Keratinocyte (primary cell): ENCODE results near the gene ARFIP1. TPM values are rescaled to one million over a fixed set of nuclear protein-coding genes. Genes with fewer than 3 reads are reported as not detected.

Experiments
- DNase-seq: peaks from one replicate; pipeline ENCODE4 v3.0.0-alpha.2; 2011; ENCODE audit warnings: low read depth, missing footprints, low spot score
- FAIRE-seq: peaks from 2 replicates; lab custom pipeline; 2011; peaks lifted over from hg19 to GRCh38; lab: Jason Lieb, UNC
- H2AFZ ChIP-seq: 2 replicates; pipeline ENCODE4 v1.6.0; 2012; ENCODE audit warnings: low read length, control low read depth, inconsistent platforms; ENCODE audit not compliant: control insufficient read depth
- H3K27ac ChIP-seq: 2 replicates; pipeline ENCODE4 v1.5.1; 2011; ENCODE audit warnings: low read length; ENCODE audit not compliant: control insufficient read depth, insufficient read depth
- H3K27me3 ChIP-seq: 3 replicates; pipeline ENCODE4 v1.6.0; 2011; ENCODE audit warnings: low read length; ENCODE audit not compliant: control insufficient read depth, insufficient read depth; ENCODE audit errors: extremely low read depth
- H3K36me3 ChIP-seq, 2 experiments: 2 replicates in 1 of 2; 3 replicates in 1 of 2; pipeline ENCODE4 v1.5.1; 2011; ENCODE audit warnings: low read length in 2 of 2, mild to moderate bottlenecking in 1 of 2; ENCODE audit not compliant: control insufficient read depth in 2 of 2, insufficient read depth in 2 of 2; ENCODE audit errors: extremely low read depth in 1 of 2
- H3K4me1 ChIP-seq: 3 replicates; pipeline ENCODE4 v1.5.1; 2011; ENCODE audit warnings: low read length; ENCODE audit not compliant: control insufficient read depth, insufficient read depth; ENCODE audit errors: extremely low read depth
- H3K4me2 ChIP-seq: 3 replicates; pipeline ENCODE4 v1.6.0; 2011; ENCODE audit warnings: low read depth, low read length; ENCODE audit not compliant: control insufficient read depth, insufficient read depth; ENCODE audit errors: extremely low read depth
- H3K4me3 ChIP-seq, 3 experiments: fragments of 200-600 bp in 1 of 3; sonication (generic) in 1 of 3; 2 replicates in 2 of 3; 3 replicates in 1 of 3; pipeline ENCODE4 v1.5.1; 2011 to 2016; ENCODE audit warnings: low read length in 3 of 3, mild to moderate bottlenecking in 3 of 3, control low read depth in 2 of 3, inconsistent platforms in 1 of 3, low read depth in 1 of 3, mixed read lengths in 1 of 3, mixed run types in 1 of 3, moderate library complexity in 1 of 3; ENCODE audit not compliant: control insufficient read depth in 2 of 3, insufficient read depth in 2 of 3; ENCODE audit errors: extremely low read depth in 1 of 3
- H3K79me2 ChIP-seq: 2 replicates; pipeline ENCODE4 v1.6.0; 2012; ENCODE audit warnings: low read length; ENCODE audit not compliant: control insufficient read depth, insufficient read depth
- H3K9ac ChIP-seq: 3 replicates; pipeline ENCODE4 v1.6.0; 2011; ENCODE audit warnings: low read length; ENCODE audit not compliant: control insufficient read depth, insufficient read depth; ENCODE audit errors: extremely low read depth
- H3K9me1 ChIP-seq: 3 replicates; pipeline ENCODE4 v1.6.0; 2011; ENCODE audit warnings: low read length; ENCODE audit not compliant: control insufficient read depth, insufficient read depth; ENCODE audit errors: extremely low read depth
- H3K9me3 ChIP-seq: 2 replicates; pipeline ENCODE4 v1.5.1; 2012; ENCODE audit warnings: low read depth, low read length; ENCODE audit not compliant: control insufficient read depth
- H4K20me1 ChIP-seq: 3 replicates; pipeline ENCODE4 v1.6.0; 2011; ENCODE audit warnings: low read length; ENCODE audit not compliant: control insufficient read depth, insufficient read depth; ENCODE audit errors: extremely low read depth
- EZH2 ChIP-seq: IDR thresholded peaks from one replicate; pipeline ENCODE4 v1.6.1; 2012; ENCODE audit warnings: inconsistent platforms, mild to moderate bottlenecking, low read length, moderate library complexity
- dilution Hi-C: fragments of 300-500 bp; cut with MboI; formaldehyde crosslinking; loops from one replicate; pipeline ENCODE4 v1.7.0; 2020; ENCODE audit warnings: low sequenced_read_pairs; ENCODE audit not compliant: extremely low pct_ligation_motif_present
- polyA plus RNA-seq, 5 experiments: library from polyadenylated mRNA; depleted of rRNA in 3 of 5; stranded (reverse) in 3 of 5; stranded (forward) in 1 of 5; unstranded in 1 of 5; fragments of >200 nt; gene quantifications; 1 replicate in 1 of 5; 2 replicates in 3 of 5; 3 replicates in 1 of 5; pipeline versions ENCODE4 v1.2.1 to v1.2.3, GENCODE V29; 2011 to 2012; ENCODE audit warnings: missing spikeins in 2 of 5, low read depth in 1 of 5, low replicate concordance in 1 of 5
- TF ChIP-seq, protein P1 (sequence below), 3 experiments: IDR thresholded peaks in 1 of 3; conservative IDR thresholded peaks in 1 of 3; optimal IDR thresholded peaks in 1 of 3; 2 replicates in 2 of 3; 3 replicates in 1 of 3; pipeline versions ENCODE3 to v1.5.1; 2011; ENCODE audit warnings: low read length in 3 of 3, mild to moderate bottlenecking in 3 of 3, moderate library complexity in 2 of 3, control low read depth in 1 of 3, inconsistent platforms in 1 of 3; ENCODE audit not compliant: insufficient read depth in 2 of 3; ENCODE audit errors: extremely low read depth in 1 of 3

The ARFIP1 gene
- polyA plus RNA-seq, 1 donor (not counting 4 experiments of a cell fraction or from before 2014, with no cell fraction given): 44.4 TPM

DNA sequence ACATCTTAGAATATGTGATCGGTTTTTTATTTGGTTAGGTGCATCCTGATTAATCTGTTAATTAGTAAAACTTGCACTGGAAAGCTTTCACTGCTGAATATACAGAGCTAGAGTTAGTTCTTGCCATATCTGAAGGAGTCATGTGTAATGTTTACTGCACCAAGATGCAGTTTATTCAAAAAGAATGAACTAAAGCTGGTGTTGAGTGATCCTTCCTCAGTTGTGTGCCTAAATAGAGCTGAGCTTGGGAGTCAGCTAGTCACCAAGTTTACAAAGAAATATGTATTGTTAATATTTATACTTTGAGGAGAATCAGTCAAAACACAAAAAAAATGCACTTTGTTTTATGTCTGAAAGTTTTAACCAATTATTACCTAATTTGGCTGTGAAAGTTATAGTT, 102.2 kb downstream of the ARFIP1 start:
- Histone ChIP-seq H3K9me1 (no peaks in the 10 kb centered on the region), H3K4me1 (no peaks in the 10 kb centered on the region), H3K79me2 (no peaks in the 10 kb centered on the region), H3K4me2 (no peak overlapping the region), H3K4me3 (no peak overlapping the region), H3K27me3 (no peaks in the 10 kb centered on the region), H3K9me3 (no peaks in the 10 kb centered on the region), H2AFZ (no peak overlapping the region), H4K20me1 (no peaks in the 10 kb centered on the region), H3K36me3 (peaks cover 0 to 2% of the 10 kb centered on the region in 2 experiments), H3K27ac (no peak overlapping the region), H3K9ac (no peak overlapping the region)
- TF ChIP-seq, protein P1, sequence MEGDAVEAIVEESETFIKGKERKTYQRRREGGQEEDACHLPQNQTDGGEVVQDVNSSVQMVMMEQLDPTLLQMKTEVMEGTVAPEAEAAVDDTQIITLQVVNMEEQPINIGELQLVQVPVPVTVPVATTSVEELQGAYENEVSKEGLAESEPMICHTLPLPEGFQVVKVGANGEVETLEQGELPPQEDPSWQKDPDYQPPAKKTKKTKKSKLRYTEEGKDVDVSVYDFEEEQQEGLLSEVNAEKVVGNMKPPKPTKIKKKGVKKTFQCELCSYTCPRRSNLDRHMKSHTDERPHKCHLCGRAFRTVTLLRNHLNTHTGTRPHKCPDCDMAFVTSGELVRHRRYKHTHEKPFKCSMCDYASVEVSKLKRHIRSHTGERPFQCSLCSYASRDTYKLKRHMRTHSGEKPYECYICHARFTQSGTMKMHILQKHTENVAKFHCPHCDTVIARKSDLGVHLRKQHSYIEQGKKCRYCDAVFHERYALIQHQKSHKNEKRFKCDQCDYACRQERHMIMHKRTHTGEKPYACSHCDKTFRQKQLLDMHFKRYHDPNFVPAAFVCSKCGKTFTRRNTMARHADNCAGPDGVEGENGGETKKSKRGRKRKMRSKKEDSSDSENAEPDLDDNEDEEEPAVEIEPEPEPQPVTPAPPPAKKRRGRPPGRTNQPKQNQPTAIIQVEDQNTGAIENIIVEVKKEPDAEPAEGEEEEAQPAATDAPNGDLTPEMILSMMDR (optimal IDR thresholded peaks at IDR 0.05 in 1 of 3, IDR thresholded peaks at IDR 0.05 in 1 of 3, conservative IDR thresholded peaks at IDR 0.05 in 1 of 3; ENCODE audit: extremely low read depth in 1 of 3, insufficient read depth in 2 of 3, low read length in 3 of 3): no peak
- TF ChIP-seq EZH2: no peak
- no peak for FAIRE-seq
- no peak for DNase-seq
- dilution Hi-C loops: no loop called here

DNA sequence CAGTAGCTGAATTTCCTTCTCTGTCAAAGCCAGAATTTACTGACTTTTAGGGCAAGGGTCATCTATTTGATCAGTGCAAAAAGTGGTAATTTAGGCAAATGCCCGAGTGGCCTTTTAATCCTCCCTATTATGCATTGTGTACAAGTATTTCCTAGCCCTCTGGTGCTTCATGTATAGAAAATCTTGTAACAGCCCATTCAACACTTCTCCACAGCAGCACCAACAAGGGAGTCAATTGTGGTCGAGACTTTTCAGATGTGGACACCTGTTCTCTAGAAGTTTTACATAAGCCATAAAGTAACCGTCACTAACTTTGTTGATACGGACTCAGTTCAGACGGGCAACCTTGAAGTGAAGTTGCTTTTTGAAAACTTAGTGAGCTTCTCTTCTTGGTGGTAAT, 105.4 kb downstream of the ARFIP1 start:
- Histone ChIP-seq H3K79me2 (no peaks in the 10 kb centered on the region), H3K4me1 (no peaks in the 10 kb centered on the region), H3K4me2 (no peak overlapping the region), H3K9me3 (no peaks in the 10 kb centered on the region), H2AFZ (no peak overlapping the region), H3K36me3 (peaks cover 0 to 6% of the 10 kb centered on the region in 2 experiments), H4K20me1 (no peaks in the 10 kb centered on the region), H3K9ac (no peak overlapping the region), H3K4me3 (no peak overlapping the region), H3K27ac (no peak overlapping the region), H3K9me1 (no peaks in the 10 kb centered on the region), H3K27me3 (no peaks in the 10 kb centered on the region)
- TF ChIP-seq, protein P1 (optimal IDR thresholded peaks at IDR 0.05 in 1 of 3, IDR thresholded peaks at IDR 0.05 in 1 of 3, conservative IDR thresholded peaks at IDR 0.05 in 1 of 3; ENCODE audit: extremely low read depth in 1 of 3, insufficient read depth in 2 of 3, low read length in 3 of 3): no peak
- TF ChIP-seq EZH2: no peak
- DNase-seq (no peak), FAIRE-seq (no peak)
- dilution Hi-C loops: no loop called here
